ENCODE measurements around the gene NCOA1. TPM values are rescaled to one million over a fixed set of nuclear protein-coding genes. Genes with fewer than 3 reads are reported as not detected.

NCOA1 gene
- total RNA-seq, 2 experiments from 2014 or later, result 6.1 to 12.1 TPM

- no peak overlapping the region for H3K27ac ChIP-seq (ENCODE audit: low read depth, low read length, poor library complexity, severe bottlenecking)
- intact Hi-C loops (cut with micrococcal nuclease; ENCODE audit: unreplicated experiment), result loop anchor here (10.0 kb wide), 1 partner anchor 551 kb away; the partner anchor contains the start of gene UBXN2A
- no TSS peak for BruUV-seq (replicated peaks)
- no peak overlapping the region for H3K4me2 ChIP-seq (ENCODE audit: low read length)
- H3K4me3 ChIP-seq (ENCODE audit: low read depth, low read length, poor library complexity, severe bottlenecking), result no peak overlapping the region
- no peaks in the 10 kb centered on the region for H3K9me2 ChIP-seq (ENCODE audit: insufficient read depth, low read length)
- peaks cover 9% of the 10 kb centered on the region for H3K4me1 ChIP-seq (ENCODE audit: insufficient read depth, low read length, poor library complexity, severe bottlenecking)
- H3K36me3 ChIP-seq (ENCODE audit: insufficient read depth, low read length), result no peaks in the 10 kb centered on the region
- no peak for DNase-seq (ENCODE audit: low spot score)
- no peaks in the 10 kb centered on the region; the same call in 1 of the 2 replicates for H4K20me1 ChIP-seq (ENCODE audit: insufficient read depth, low read length)
- no peak for TF ChIP-seq EZH2phosphoT487 (IDR thresholded peaks at IDR 0.05; ENCODE audit: borderline replicate concordance, low read depth, low read length)
- TF ChIP-seq CTCF (conservative IDR thresholded peaks at IDR 0.05; ENCODE audit: low read length), result no peak
- H2AFZ ChIP-seq (ENCODE audit: low read length), result no peak overlapping the region
- CTCF ChIA-PET (ENCODE audit: unreplicated experiment), result no interaction called here
- POLR2A ChIA-PET, result interaction anchor here (0.6 to 1.6 kb wide), 4 partner anchors 8 to 1769 kb away, joined by 3 to 4 read pairs (median 4); no protein-coding TSS in a partner anchor
- H3K9me3 ChIP-seq (ENCODE audit: low read length), result no peaks in the 10 kb centered on the region
- H3K79me2 ChIP-seq (ENCODE audit: insufficient read depth, low read depth, low read length), result no peaks in the 10 kb centered on the region
Observed at GRCh38 chr2:24495451-24495850, 4.4 kb downstream of the NCOA1 start.

GRCh38 chr2:24496959-24497358 lies 5.9 kb downstream of the NCOA1 start:
- intact Hi-C loops (cut with micrococcal nuclease; ENCODE audit: unreplicated experiment), result loop anchor here (10.0 kb wide), 1 partner anchor 552 kb away; the partner anchor contains the start of gene UBXN2A
- H4K20me1 ChIP-seq (ENCODE audit: insufficient read depth, low read length), result no peaks in the 10 kb centered on the region; the same call in 1 of the 2 replicates
- DNase-seq (ENCODE audit: low spot score), result no peak
- no peak for TF ChIP-seq EZH2phosphoT487 (IDR thresholded peaks at IDR 0.05; ENCODE audit: borderline replicate concordance, low read depth, low read length)
- TF ChIP-seq CTCF (conservative IDR thresholded peaks at IDR 0.05; ENCODE audit: low read length), result no peak
- H3K27ac ChIP-seq (ENCODE audit: low read depth, low read length, poor library complexity, severe bottlenecking), result no peak overlapping the region
- H3K4me2 ChIP-seq (ENCODE audit: low read length), result no peak overlapping the region
- no peaks in the 10 kb centered on the region for H3K9me2 ChIP-seq (ENCODE audit: insufficient read depth, low read length)
- no peak overlapping the region for H3K4me3 ChIP-seq (ENCODE audit: low read depth, low read length, poor library complexity, severe bottlenecking)
- no peaks in the 10 kb centered on the region for H3K9me3 ChIP-seq (ENCODE audit: low read length)
- H3K4me1 ChIP-seq (ENCODE audit: insufficient read depth, low read length, poor library complexity, severe bottlenecking), result peaks cover 8% of the 10 kb centered on the region
- POLR2A ChIA-PET, result interaction anchor here (1.6 kb wide), 1 partner anchor 10 kb away, joined by 3 read pairs; no protein-coding TSS in a partner anchor
- no peaks in the 10 kb centered on the region for H3K79me2 ChIP-seq (ENCODE audit: insufficient read depth, low read depth, low read length)
- BruUV-seq (replicated peaks), result no TSS peak
- no peak overlapping the region for H2AFZ ChIP-seq (ENCODE audit: low read length)
- CTCF ChIA-PET (ENCODE audit: unreplicated experiment), result no interaction called here
- no peaks in the 10 kb centered on the region for H3K36me3 ChIP-seq (ENCODE audit: insufficient read depth, low read length)

GRCh38 chr2:24497685-24498084 lies 6.6 kb downstream of the NCOA1 start:
- H3K4me2 ChIP-seq (ENCODE audit: low read length), result no peak overlapping the region
- H3K4me3 ChIP-seq (ENCODE audit: low read depth, low read length, poor library complexity, severe bottlenecking), result no peak overlapping the region
- CTCF ChIA-PET (ENCODE audit: unreplicated experiment), result no interaction called here
- TF ChIP-seq EZH2phosphoT487 (IDR thresholded peaks at IDR 0.05; ENCODE audit: borderline replicate concordance, low read depth, low read length) (no peak), CTCF (conservative IDR thresholded peaks at IDR 0.05; ENCODE audit: low read length) (no peak)
- POLR2A ChIA-PET, result interaction anchor here (0.6 kb wide), 2 partner anchors 10 to 113 kb away, joined by 3 read pairs; no protein-coding TSS in a partner anchor
- no peak overlapping the region for H2AFZ ChIP-seq (ENCODE audit: low read length)
- no peak overlapping the region for H3K27ac ChIP-seq (ENCODE audit: low read depth, low read length, poor library complexity, severe bottlenecking)
- H3K79me2 ChIP-seq (ENCODE audit: insufficient read depth, low read depth, low read length), result no peaks in the 10 kb centered on the region
- peaks cover under 1% of the 10 kb centered on the region for H3K4me1 ChIP-seq (ENCODE audit: insufficient read depth, low read length, poor library complexity, severe bottlenecking)
- DNase-seq (ENCODE audit: low spot score), result no peak
- intact Hi-C loops (cut with micrococcal nuclease; ENCODE audit: unreplicated experiment), result loop anchor here (10.0 kb wide), 1 partner anchor 553 kb away; the partner anchor contains the start of gene UBXN2A
- peaks cover 2% of the 10 kb centered on the region; the same call in 1 of the 2 replicates for H4K20me1 ChIP-seq (ENCODE audit: insufficient read depth, low read length)
- H3K9me3 ChIP-seq (ENCODE audit: low read length), result no peaks in the 10 kb centered on the region
- H3K9me2 ChIP-seq (ENCODE audit: insufficient read depth, low read length), result no peaks in the 10 kb centered on the region
- H3K36me3 ChIP-seq (ENCODE audit: insufficient read depth, low read length), result no peaks in the 10 kb centered on the region
- no TSS peak for BruUV-seq (replicated peaks)

Data from OCI-LY7 (cell line).